Measurements from ENCODE around the gene CHAC1.

CHAC1 gene

GRCh38 chr15:40958146-40958545 is 4.9 kb downstream of the CHAC1 start:
- Histone ChIP-seq H3K4me2 (no peak overlapping the region), H3K36me3 (ENCODE audit: insufficient read depth) (no peaks in the 10 kb centered on the region), H3K9ac (no peak overlapping the region), H4K20me1 (ENCODE audit: insufficient read depth) (no peaks in the 10 kb centered on the region), H3K27ac (no peak overlapping the region), H3K27me3 (ENCODE audit: insufficient read depth, low read depth) (no peaks in the 10 kb centered on the region), H2AFZ (ENCODE audit: low read depth) (no peak overlapping the region), H3K79me2 (ENCODE audit: insufficient read depth, low read depth) (no peaks in the 10 kb centered on the region), H3K4me1 (ENCODE audit: low read depth, poor library complexity, severe bottlenecking) (peaks cover 23% of the 10 kb centered on the region), H3K4me3 (IDR thresholded peaks at IDR 0.05; ENCODE audit: insufficient read depth, low read depth, low read length) (no peak overlapping the region)
- TF ChIP-seq, protein P1, sequence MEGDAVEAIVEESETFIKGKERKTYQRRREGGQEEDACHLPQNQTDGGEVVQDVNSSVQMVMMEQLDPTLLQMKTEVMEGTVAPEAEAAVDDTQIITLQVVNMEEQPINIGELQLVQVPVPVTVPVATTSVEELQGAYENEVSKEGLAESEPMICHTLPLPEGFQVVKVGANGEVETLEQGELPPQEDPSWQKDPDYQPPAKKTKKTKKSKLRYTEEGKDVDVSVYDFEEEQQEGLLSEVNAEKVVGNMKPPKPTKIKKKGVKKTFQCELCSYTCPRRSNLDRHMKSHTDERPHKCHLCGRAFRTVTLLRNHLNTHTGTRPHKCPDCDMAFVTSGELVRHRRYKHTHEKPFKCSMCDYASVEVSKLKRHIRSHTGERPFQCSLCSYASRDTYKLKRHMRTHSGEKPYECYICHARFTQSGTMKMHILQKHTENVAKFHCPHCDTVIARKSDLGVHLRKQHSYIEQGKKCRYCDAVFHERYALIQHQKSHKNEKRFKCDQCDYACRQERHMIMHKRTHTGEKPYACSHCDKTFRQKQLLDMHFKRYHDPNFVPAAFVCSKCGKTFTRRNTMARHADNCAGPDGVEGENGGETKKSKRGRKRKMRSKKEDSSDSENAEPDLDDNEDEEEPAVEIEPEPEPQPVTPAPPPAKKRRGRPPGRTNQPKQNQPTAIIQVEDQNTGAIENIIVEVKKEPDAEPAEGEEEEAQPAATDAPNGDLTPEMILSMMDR (conservative IDR thresholded peaks at IDR 0.05; ENCODE audit: low read depth, low read length), result no peak

GRCh38 chr15:40958723-40959122 is 5.5 kb downstream of the CHAC1 start:
- H3K9ac ChIP-seq, result no peak overlapping the region
- H3K27me3 ChIP-seq (ENCODE audit: insufficient read depth, low read depth), result no peaks in the 10 kb centered on the region
- no peaks in the 10 kb centered on the region for H3K36me3 ChIP-seq (ENCODE audit: insufficient read depth)

GRCh38 chr15:40959331-40960141 is 6.3 kb downstream of the CHAC1 start:
- no peak overlapping the region for H2AFZ ChIP-seq (ENCODE audit: low read depth)
- no peak overlapping the region for H3K4me2 ChIP-seq
- TF ChIP-seq, protein P1 (conservative IDR thresholded peaks at IDR 0.05; ENCODE audit: low read depth, low read length), result no peak
- H3K4me3 ChIP-seq (IDR thresholded peaks at IDR 0.05; ENCODE audit: insufficient read depth, low read depth, low read length), result no peak overlapping the region
- H3K27ac ChIP-seq, result no peak overlapping the region
- H3K36me3 ChIP-seq (ENCODE audit: insufficient read depth), result no peaks in the 10 kb centered on the region
- H3K9ac ChIP-seq, result no peak overlapping the region
- H3K79me2 ChIP-seq (ENCODE audit: insufficient read depth, low read depth), result no peaks in the 10 kb centered on the region
- H4K20me1 ChIP-seq (ENCODE audit: insufficient read depth), result no peaks in the 10 kb centered on the region
- peaks cover 12% of the 10 kb centered on the region for H3K4me1 ChIP-seq (ENCODE audit: low read depth, poor library complexity, severe bottlenecking)
- H3K27me3 ChIP-seq (ENCODE audit: insufficient read depth, low read depth), result no peaks in the 10 kb centered on the region

More at GRCh38 chr15:40958723-40959122, 5.5 kb downstream of the CHAC1 start:
- TF ChIP-seq, protein P1 (conservative IDR thresholded peaks at IDR 0.05; ENCODE audit: low read depth, low read length), result no peak
- Histone ChIP-seq H3K4me1 (ENCODE audit: low read depth, poor library complexity, severe bottlenecking) (peaks cover 20% of the 10 kb centered on the region), H3K79me2 (ENCODE audit: insufficient read depth, low read depth) (no peaks in the 10 kb centered on the region), H3K4me3 (IDR thresholded peaks at IDR 0.05; ENCODE audit: insufficient read depth, low read depth, low read length) (no peak overlapping the region), H2AFZ (ENCODE audit: low read depth) (no peak overlapping the region), H4K20me1 (ENCODE audit: insufficient read depth) (no peaks in the 10 kb centered on the region), H3K27ac (no peak overlapping the region), H3K4me2 (no peak overlapping the region)

GRCh38 chr15:40960151-40960885 is 7.0 kb downstream of the CHAC1 start:
- no peaks in the 10 kb centered on the region for H3K36me3 ChIP-seq (ENCODE audit: insufficient read depth)
- H3K9ac ChIP-seq, result no peak overlapping the region
- no peak overlapping the region for H3K4me3 ChIP-seq (IDR thresholded peaks at IDR 0.05; ENCODE audit: insufficient read depth, low read depth, low read length)
- TF ChIP-seq, protein P1 (conservative IDR thresholded peaks at IDR 0.05; ENCODE audit: low read depth, low read length), result no peak
- H3K4me1 ChIP-seq (ENCODE audit: low read depth, poor library complexity, severe bottlenecking), result peaks cover 4% of the 10 kb centered on the region
- H2AFZ ChIP-seq (ENCODE audit: low read depth), result no peak overlapping the region
- no peaks in the 10 kb centered on the region for H3K79me2 ChIP-seq (ENCODE audit: insufficient read depth, low read depth)
- no peaks in the 10 kb centered on the region for H4K20me1 ChIP-seq (ENCODE audit: insufficient read depth)
- no peak overlapping the region for H3K27ac ChIP-seq
- no peaks in the 10 kb centered on the region for H3K27me3 ChIP-seq (ENCODE audit: insufficient read depth, low read depth)
- H3K4me2 ChIP-seq, result no peak overlapping the region

Data from KMS-11 (cell line).